AG09319 (cell line): ENCODE results near the gene DDO.

Source experiments
- DNase-seq: peaks from one replicate; pipeline ENCODE4 v3.0.0-alpha.2; 2010; ENCODE audit warnings: low read depth; ENCODE audit errors: extremely low read depth
- TF ChIP-seq, protein P1 (sequence below): IDR thresholded peaks from 2 replicates; pipeline ENCODE4 v1.5.1; 2011; ENCODE audit warnings: low read depth, mild to moderate bottlenecking, inconsistent platforms, low read length, moderate library complexity

The DDO gene

DNA sequence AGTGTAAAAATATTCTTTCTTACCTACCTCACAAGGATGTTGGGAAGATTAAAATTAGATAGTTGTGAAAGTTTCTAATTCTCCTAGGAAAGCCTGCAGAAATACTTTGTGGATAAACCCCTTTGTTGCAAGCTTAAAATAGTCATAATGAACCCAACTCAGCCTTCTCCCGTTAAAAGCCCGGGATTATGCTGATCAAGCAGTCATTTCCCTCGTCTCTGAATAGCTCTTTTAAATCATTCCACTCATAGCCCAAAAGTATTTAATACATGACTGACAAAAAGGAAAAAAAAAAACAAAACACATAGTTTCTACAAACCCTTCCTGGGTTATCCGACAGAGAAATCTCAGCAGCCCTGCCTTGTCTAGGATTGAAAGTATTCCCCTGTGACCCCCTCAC is 46.3 kb downstream of the DDO start:
- DNase-seq = no peak

DNA sequence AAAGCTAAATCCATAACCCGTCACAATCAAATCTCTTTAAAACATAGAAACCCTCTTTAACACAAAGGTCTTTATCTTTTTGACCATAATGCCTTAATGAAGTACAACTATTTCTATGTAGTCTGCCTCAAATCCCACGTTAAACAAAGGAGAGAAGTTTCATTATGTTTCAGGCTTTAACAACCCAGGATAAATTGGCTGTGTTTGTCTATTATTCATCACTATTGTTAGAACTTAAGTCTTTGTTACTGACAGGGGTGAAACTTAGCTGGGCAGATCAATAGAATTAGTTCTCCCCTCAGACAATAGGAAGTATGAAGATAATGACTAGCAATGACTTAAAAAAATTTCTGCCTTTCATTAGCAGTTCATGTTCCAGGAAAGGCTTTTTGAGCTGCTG is 47.1 kb downstream of the DDO start:
- TF ChIP-seq, protein P1, sequence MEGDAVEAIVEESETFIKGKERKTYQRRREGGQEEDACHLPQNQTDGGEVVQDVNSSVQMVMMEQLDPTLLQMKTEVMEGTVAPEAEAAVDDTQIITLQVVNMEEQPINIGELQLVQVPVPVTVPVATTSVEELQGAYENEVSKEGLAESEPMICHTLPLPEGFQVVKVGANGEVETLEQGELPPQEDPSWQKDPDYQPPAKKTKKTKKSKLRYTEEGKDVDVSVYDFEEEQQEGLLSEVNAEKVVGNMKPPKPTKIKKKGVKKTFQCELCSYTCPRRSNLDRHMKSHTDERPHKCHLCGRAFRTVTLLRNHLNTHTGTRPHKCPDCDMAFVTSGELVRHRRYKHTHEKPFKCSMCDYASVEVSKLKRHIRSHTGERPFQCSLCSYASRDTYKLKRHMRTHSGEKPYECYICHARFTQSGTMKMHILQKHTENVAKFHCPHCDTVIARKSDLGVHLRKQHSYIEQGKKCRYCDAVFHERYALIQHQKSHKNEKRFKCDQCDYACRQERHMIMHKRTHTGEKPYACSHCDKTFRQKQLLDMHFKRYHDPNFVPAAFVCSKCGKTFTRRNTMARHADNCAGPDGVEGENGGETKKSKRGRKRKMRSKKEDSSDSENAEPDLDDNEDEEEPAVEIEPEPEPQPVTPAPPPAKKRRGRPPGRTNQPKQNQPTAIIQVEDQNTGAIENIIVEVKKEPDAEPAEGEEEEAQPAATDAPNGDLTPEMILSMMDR = no peak
- DNase-seq = no peak

More for the DNA sequence above, 46.3 kb downstream of the DDO start:
- TF ChIP-seq, protein P1 = no peak

DNA sequence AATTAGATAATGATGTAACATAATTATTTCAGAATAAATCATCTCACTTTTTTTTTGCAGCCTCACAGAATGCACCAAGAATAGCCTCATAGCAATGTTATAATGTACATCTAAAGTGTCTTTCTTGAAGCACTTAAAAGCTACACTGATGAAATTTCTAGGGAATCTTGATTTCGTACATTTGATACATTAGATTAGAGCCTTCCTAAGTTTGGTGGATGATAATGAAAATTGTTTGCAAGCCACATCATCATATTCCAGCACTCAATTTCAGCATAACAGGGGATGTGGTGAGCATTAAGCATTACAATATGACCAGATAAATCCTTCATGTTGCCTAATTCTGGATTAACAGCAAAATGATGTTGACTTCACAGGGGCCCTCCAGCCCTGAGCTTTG is 47.5 kb downstream of the DDO start:
- TF ChIP-seq, protein P1 = no peak
- no peak for DNase-seq

DNA sequence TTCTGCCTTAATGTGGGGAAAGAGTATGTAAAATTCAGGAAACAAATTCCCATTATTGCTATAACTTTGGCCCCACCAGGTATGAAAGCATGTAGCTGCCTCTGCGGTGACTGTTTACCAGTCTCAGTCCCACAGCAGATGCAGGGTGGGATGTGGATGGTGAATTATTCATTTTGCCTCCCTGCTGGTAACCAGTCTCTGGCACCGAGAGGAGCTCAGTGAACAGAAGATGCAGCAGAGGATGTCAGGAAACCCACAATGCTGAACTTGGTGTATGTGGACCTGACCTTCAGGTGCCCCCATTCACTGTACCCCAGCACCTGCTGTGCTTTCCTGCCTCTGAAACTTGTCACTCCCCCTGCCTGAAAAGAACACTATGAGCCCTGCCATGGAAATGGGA is 48.4 kb downstream of the DDO start:
- DNase-seq = no peak
- TF ChIP-seq, protein P1 = no peak

DNA sequence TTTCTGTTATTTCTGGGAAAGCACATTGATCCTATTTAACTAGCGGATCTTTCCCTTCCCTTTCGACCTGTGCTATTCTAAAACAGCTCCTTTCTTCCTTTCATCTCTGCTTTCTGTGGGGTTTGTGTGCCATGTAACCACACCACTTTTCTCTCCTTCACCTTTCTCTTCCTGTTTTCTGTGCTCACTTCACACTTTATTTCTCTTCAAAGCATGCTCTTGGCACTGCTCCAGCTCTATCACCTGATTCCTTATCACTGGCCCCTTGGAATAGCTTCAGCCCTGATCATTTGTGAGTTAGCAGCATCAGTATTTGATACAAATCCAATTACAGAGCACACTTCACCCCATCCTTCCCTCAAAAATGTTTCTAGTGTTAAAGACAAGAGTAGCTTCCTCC is 49.1 kb downstream of the DDO start:
- DNase-seq = no peak
- TF ChIP-seq, protein P1 = no peak

DNA sequence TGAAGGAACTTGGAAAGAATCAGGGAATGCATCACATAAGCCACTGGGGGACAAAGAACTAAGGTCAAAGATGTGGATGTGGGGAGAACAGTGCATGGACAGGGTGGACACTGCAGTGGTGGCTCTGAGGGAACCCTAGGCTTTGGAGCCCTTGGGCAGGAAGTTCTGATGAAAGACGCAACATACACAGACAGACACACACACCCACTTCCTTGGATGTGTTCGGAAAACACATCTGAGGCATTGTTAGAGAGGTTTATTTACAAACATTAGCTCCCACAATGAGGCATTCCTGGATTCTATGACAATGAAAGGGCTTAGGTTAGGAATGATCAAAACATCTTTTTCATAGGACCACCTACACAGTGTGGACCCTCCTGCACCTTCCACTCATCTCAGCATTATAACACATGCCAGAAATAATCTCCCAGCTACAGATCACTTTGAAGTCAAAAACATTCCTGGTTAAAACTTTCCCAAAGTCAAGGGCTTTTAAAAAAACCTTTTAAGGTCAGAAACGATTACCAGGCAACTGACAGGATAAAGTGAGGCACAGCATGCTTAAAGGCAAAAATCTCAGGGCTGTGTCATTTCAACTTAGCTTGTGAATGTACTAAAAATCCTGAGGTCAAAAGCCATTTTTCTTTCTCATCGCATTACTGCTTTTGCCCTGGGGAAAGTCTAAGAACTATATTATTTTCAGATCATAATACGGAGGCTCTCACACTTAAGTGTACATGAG is 50.8 kb downstream of the DDO start:
- no peak for DNase-seq
- TF ChIP-seq, protein P1 = no peak

DNA sequence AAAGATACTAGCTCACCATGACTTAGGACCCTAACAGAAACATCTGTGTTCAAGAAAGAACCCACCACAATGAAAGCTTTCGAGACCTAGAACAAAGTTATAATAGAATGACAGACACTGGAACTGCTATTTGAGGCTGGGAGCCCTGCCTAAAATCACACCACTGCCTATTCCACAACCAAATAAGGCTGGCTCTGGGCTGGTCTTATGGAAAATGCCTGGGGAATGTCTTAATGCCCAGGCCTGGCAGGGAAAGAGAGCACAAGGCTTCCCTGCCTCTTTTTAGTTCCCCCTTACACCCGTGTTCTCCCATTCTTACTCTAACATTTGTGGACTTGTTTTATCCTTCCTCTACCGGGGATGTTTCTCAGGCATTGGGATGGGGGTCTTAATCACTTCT is 51.6 kb downstream of the DDO start:
- TF ChIP-seq, protein P1 = no peak
- no peak for DNase-seq
